HCT116 (cell line): ENCODE measurements around the gene SELL.

Source experiments
- CEBPB ChIP-seq: IDR thresholded peaks from 2 replicates; pipeline ENCODE4 v1.6.1; 2012; ENCODE audit warnings: low read depth
- EGR1 ChIP-seq: IDR thresholded peaks from 2 replicates; pipeline ENCODE4 v1.6.1; 2012; ENCODE audit warnings: low read depth
- ELF1 ChIP-seq: IDR thresholded peaks from 2 replicates; pipeline ENCODE4 v1.6.1; 2012; ENCODE audit warnings: low read depth, borderline replicate concordance
- EZH2 ChIP-seq: fragments of 200-600 bp; sonication (generic); IDR thresholded peaks from 2 replicates; pipeline ENCODE4 v1.6.1; 2017; ENCODE audit warnings: antibody characterized with exemption, mixed run types
- EZH2phosphoT487 ChIP-seq: fragments of 200-600 bp; IDR thresholded peaks from 2 replicates; pipeline ENCODE4 v1.6.1; 2018; ENCODE audit warnings: antibody characterized with exemption, borderline replicate concordance
- FOSL1 ChIP-seq: IDR thresholded peaks from 2 replicates; pipeline ENCODE4 v1.6.1; 2012; ENCODE audit warnings: low read depth
- JUND ChIP-seq: IDR thresholded peaks from 2 replicates; pipeline ENCODE4 v1.6.1; 2012
- MAX ChIP-seq: IDR thresholded peaks from 2 replicates; pipeline ENCODE4 v1.6.1; 2012
- POLR2A ChIP-seq: IDR thresholded peaks from 2 replicates; pipeline ENCODE4 v1.7.0; 2011; ENCODE audit warnings: borderline replicate concordance; ENCODE audit not compliant: insufficient read depth, insufficient read length; ENCODE audit errors: extremely low read depth
- POLR2AphosphoS5 ChIP-seq: IDR thresholded peaks from 2 replicates; pipeline ENCODE4 v1.6.1; 2011; ENCODE audit warnings: mild to moderate bottlenecking, low read depth, low read length, moderate library complexity
- RAD21 ChIP-seq: IDR thresholded peaks from 2 replicates; pipeline ENCODE4 v1.6.1; 2012; ENCODE audit warnings: low read depth, mild to moderate bottlenecking
- REST ChIP-seq: IDR thresholded peaks from 2 replicates; pipeline ENCODE4 v1.6.1; 2012; ENCODE audit warnings: low read depth
- TF ChIP-seq, protein P1 (sequence below), 3 experiments: fragments of 200-600 bp in 1 of 3; sonication (generic) in 1 of 3; IDR thresholded peaks in 2 of 3; conservative IDR thresholded peaks in 1 of 3; 2 replicates each; pipeline ENCODE4 v1.5.1; 2012 to 2017; ENCODE audit warnings: low read depth in 2 of 3, low read length in 2 of 3, antibody characterized with exemption in 1 of 3, borderline replicate concordance in 1 of 3, control low read depth in 1 of 3, mild to moderate bottlenecking in 1 of 3, mixed read lengths in 1 of 3, mixed run types in 1 of 3, moderate library complexity in 1 of 3; ENCODE audit not compliant: insufficient read depth in 1 of 3

DNA sequence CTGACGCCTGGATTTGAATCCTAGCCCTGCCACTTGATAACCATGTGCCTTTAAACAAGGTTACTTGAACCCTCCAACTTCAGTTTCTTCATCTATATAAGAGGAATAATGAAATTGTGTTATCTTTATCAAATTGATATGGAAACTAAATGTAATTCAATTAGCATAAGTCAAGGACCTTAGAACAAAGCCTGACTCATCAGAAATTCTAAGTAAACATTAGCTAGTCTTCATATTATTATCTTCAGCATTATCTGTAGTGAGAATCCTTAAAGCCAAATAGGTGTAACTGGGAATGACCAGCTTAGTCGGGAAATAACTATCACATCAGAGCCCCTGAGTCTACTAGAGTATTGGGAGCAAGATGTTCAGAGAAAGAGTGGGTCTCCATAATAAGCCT, 6.6 kb downstream of the SELL start:
- TF ChIP-seq RAD21 (no peak), EZH2 (no peak), POLR2A (no peak), POLR2AphosphoS5 (no peak), MAX (no peak), EZH2phosphoT487 (no peak), JUND (no peak), FOSL1 (no peak), REST (no peak), ELF1 (no peak), EGR1 (no peak), CEBPB (no peak)
- TF ChIP-seq, protein P1, sequence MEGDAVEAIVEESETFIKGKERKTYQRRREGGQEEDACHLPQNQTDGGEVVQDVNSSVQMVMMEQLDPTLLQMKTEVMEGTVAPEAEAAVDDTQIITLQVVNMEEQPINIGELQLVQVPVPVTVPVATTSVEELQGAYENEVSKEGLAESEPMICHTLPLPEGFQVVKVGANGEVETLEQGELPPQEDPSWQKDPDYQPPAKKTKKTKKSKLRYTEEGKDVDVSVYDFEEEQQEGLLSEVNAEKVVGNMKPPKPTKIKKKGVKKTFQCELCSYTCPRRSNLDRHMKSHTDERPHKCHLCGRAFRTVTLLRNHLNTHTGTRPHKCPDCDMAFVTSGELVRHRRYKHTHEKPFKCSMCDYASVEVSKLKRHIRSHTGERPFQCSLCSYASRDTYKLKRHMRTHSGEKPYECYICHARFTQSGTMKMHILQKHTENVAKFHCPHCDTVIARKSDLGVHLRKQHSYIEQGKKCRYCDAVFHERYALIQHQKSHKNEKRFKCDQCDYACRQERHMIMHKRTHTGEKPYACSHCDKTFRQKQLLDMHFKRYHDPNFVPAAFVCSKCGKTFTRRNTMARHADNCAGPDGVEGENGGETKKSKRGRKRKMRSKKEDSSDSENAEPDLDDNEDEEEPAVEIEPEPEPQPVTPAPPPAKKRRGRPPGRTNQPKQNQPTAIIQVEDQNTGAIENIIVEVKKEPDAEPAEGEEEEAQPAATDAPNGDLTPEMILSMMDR (IDR thresholded peaks at IDR 0.05 in 2 of 3, conservative IDR thresholded peaks at IDR 0.05 in 1 of 3; ENCODE audit: borderline replicate concordance in 1 of 3, insufficient read depth in 1 of 3, low read depth in 2 of 3, low read length in 2 of 3), result no peak
